Trophoblast cell (in vitro differentiated cells and primary cell): ENCODE results near the gene PLEKHH1.

Source experiments
- DNase-seq, 2 donors: peaks; one replicate each; pipeline ENCODE4 v3.0.0-alpha.2; 2016
- H2AFZ ChIP-seq: 2 replicates; pipeline ENCODE4 v1.6.1; 2013; ENCODE audit warnings: low read length, moderate library complexity, mild to moderate bottlenecking; ENCODE audit not compliant: insufficient read depth, poor library complexity
- H2AK5ac ChIP-seq: 2 replicates; pipeline ENCODE4 v1.6.1; 2013; ENCODE audit warnings: mild to moderate bottlenecking, low read length
- H2BK120ac ChIP-seq: 2 replicates; pipeline ENCODE4 v1.6.1; 2013; ENCODE audit warnings: low read length, mild to moderate bottlenecking, moderate library complexity; ENCODE audit not compliant: insufficient read depth, poor library complexity
- H2BK12ac ChIP-seq: 2 replicates; pipeline ENCODE4 v1.6.1; 2013; ENCODE audit warnings: mild to moderate bottlenecking, low read length, moderate library complexity
- H2BK5ac ChIP-seq: 2 replicates; pipeline ENCODE4 v1.6.1; 2013; ENCODE audit warnings: low read length, low read depth, moderate library complexity, mild to moderate bottlenecking; ENCODE audit not compliant: poor library complexity
- H3K14ac ChIP-seq: 2 replicates; pipeline ENCODE4 v1.6.1; 2013; ENCODE audit warnings: mild to moderate bottlenecking, low read length
- H3K18ac ChIP-seq: 2 replicates; pipeline ENCODE4 v1.6.1; 2013; ENCODE audit warnings: mild to moderate bottlenecking, low read length
- H3K23ac ChIP-seq: 2 replicates; pipeline ENCODE4 v1.6.1; 2013; ENCODE audit warnings: low read length
- H3K27ac ChIP-seq: 2 replicates; pipeline ENCODE4 v1.5.1; 2013; ENCODE audit warnings: low read depth, mild to moderate bottlenecking, inconsistent platforms, low read length, moderate library complexity
- H3K27me3 ChIP-seq: 2 replicates; pipeline ENCODE4 v1.6.1; 2013; ENCODE audit warnings: inconsistent platforms, mild to moderate bottlenecking, low read length, moderate library complexity; ENCODE audit not compliant: insufficient read depth
- H3K36me3 ChIP-seq, 2 experiments: 1 replicate in 1 of 2; 2 replicates in 1 of 2; pipeline ENCODE4 v1.6.1; 2013; ENCODE audit warnings: low read length in 2 of 2, mild to moderate bottlenecking in 2 of 2, moderate library complexity in 1 of 2; ENCODE audit not compliant: insufficient read depth in 2 of 2, control insufficient read depth in 1 of 2
- H3K4ac ChIP-seq: 2 replicates; pipeline ENCODE4 v1.6.1; 2013; ENCODE audit warnings: low read depth, mild to moderate bottlenecking, low read length, moderate library complexity
- H3K4me1 ChIP-seq, 2 experiments: 1 replicate in 1 of 2; 2 replicates in 1 of 2; pipeline ENCODE4 v1.6.1; 2013; ENCODE audit warnings: low read length in 2 of 2, mild to moderate bottlenecking in 2 of 2, moderate library complexity in 1 of 2; ENCODE audit not compliant: insufficient read depth in 2 of 2, control insufficient read depth in 1 of 2
- H3K4me2 ChIP-seq: 2 replicates; pipeline ENCODE4 v1.6.1; 2013; ENCODE audit warnings: inconsistent platforms, mild to moderate bottlenecking, low read length, moderate library complexity
- H3K4me3 ChIP-seq: 2 replicates; pipeline ENCODE4 v1.5.1; 2013; ENCODE audit warnings: mild to moderate bottlenecking, low read depth, low read length, inconsistent platforms
- H3K79me1 ChIP-seq: one replicate; pipeline ENCODE4 v1.6.1; 2013; ENCODE audit warnings: low read length
- H3K79me2 ChIP-seq: 2 replicates; pipeline ENCODE4 v1.6.1; 2013; ENCODE audit warnings: low read length, mild to moderate bottlenecking; ENCODE audit not compliant: control insufficient read depth, insufficient read depth, poor library complexity
- H3K9ac ChIP-seq: 2 replicates; pipeline ENCODE4 v1.6.1; 2013; ENCODE audit warnings: mild to moderate bottlenecking, low read length
- H3K9me3 ChIP-seq: 2 replicates; pipeline ENCODE4 v1.6.1; 2013; ENCODE audit warnings: low read depth, mild to moderate bottlenecking, control low read depth, inconsistent platforms, low read length; ENCODE audit not compliant: insufficient read depth
- H4K12ac ChIP-seq: 2 replicates; pipeline ENCODE4 v1.6.1; 2013; ENCODE audit warnings: low read depth, mild to moderate bottlenecking, low read length, moderate library complexity
- H4K8ac ChIP-seq: 2 replicates; pipeline ENCODE4 v1.6.1; 2013; ENCODE audit warnings: low read depth, mild to moderate bottlenecking, low read length, moderate library complexity
- H4K91ac ChIP-seq: one replicate; pipeline ENCODE4 v1.6.1; 2013; ENCODE audit warnings: low read depth, mild to moderate bottlenecking, low read length, moderate library complexity
- WGBS: extraction: QIAGEN DNeasy Blood & Tissue Kit; methylation state at CpG from one replicate; pipeline ENCODE4 v1.1.7; 2013; ENCODE audit warnings: missing lambda C conversion rate; ENCODE audit not compliant: insufficient read length, insufficient coverage; ENCODE audit errors: extremely low coverage; 5-methylcytosine and 5-hydroxymethylcytosine counted together

The PLEKHH1 gene

GRCh38 chr14:67580336-67581171 is 47.5 kb downstream of the PLEKHH1 start:
- Histone ChIP-seq H3K23ac (no peak overlapping the region), H2AK5ac (no peak overlapping the region), H3K4ac (no peak overlapping the region), H3K4me1 (no peaks in the 10 kb centered on the region), H3K18ac (no peak overlapping the region), H3K36me3 (peaks cover 7 to 10% of the 10 kb centered on the region in 2 experiments), H4K8ac (no peak overlapping the region), H3K27me3 (no peaks in the 10 kb centered on the region), H3K9me3 (peaks cover 4% of the 10 kb centered on the region), H3K9ac (no peak overlapping the region), H3K27ac (no peak overlapping the region), H3K79me1 (no peaks in the 10 kb centered on the region), H2BK5ac (no peak overlapping the region), H3K79me2 (no peaks in the 10 kb centered on the region), H3K4me2 (no peak overlapping the region), H4K91ac (no peak overlapping the region), H3K14ac (no peak overlapping the region), H3K4me3 (no peak overlapping the region), H2BK12ac (no peak overlapping the region), H2BK120ac (no peak overlapping the region), H4K12ac (no peak overlapping the region), H2AFZ (no peak overlapping the region)
- no CpG with 5 or more reads among the region's 11 CpGs for WGBS
- DNase-seq: no peak

GRCh38 chr14:67581643-67582042 is 48.6 kb downstream of the PLEKHH1 start:
- Histone ChIP-seq H3K27ac (no peak overlapping the region), H3K9ac (no peak overlapping the region), H2BK120ac (no peak overlapping the region), H2AK5ac (no peak overlapping the region), H3K27me3 (no peaks in the 10 kb centered on the region), H3K14ac (no peak overlapping the region), H2BK12ac (no peak overlapping the region), H2AFZ (no peak overlapping the region), H2BK5ac (no peak overlapping the region), H3K79me1 (no peaks in the 10 kb centered on the region), H4K91ac (no peak overlapping the region), H3K4ac (no peak overlapping the region), H3K4me2 (no peak overlapping the region), H3K36me3 (peaks cover 4 to 13% of the 10 kb centered on the region in 2 experiments), H3K79me2 (no peaks in the 10 kb centered on the region), H3K9me3 (peaks cover 4% of the 10 kb centered on the region), H3K4me3 (no peak overlapping the region), H4K8ac (no peak overlapping the region), H4K12ac (no peak overlapping the region), H3K18ac (no peak overlapping the region), H3K23ac (no peak overlapping the region), H3K4me1 (no peaks in the 10 kb centered on the region)
- no CpG with 5 or more reads among the region's 1 CpG for WGBS
- DNase-seq: peak in 1 of 2 donors; percentile 23

GRCh38 chr14:67582061-67582460 is 49.0 kb downstream of the PLEKHH1 start:
- Histone ChIP-seq H3K4me1 (no peaks in the 10 kb centered on the region), H3K23ac (no peak overlapping the region), H3K9ac (no peak overlapping the region), H3K27ac (no peak overlapping the region), H3K79me1 (no peaks in the 10 kb centered on the region), H3K18ac (no peak overlapping the region), H3K79me2 (no peaks in the 10 kb centered on the region), H3K36me3 (peaks cover 4 to 13% of the 10 kb centered on the region in 2 experiments), H2AK5ac (no peak overlapping the region), H4K8ac (no peak overlapping the region), H3K4me2 (no peak overlapping the region), H2BK5ac (no peak overlapping the region), H3K4ac (no peak overlapping the region), H4K91ac (no peak overlapping the region), H3K14ac (no peak overlapping the region), H3K27me3 (no peaks in the 10 kb centered on the region), H3K4me3 (no peak overlapping the region), H2BK12ac (no peak overlapping the region), H2AFZ (no peak overlapping the region), H2BK120ac (no peak overlapping the region), H4K12ac (no peak overlapping the region), H3K9me3 (peaks cover 2% of the 10 kb centered on the region)
- DNase-seq: no peak
- no CpG with 5 or more reads among the region's 7 CpGs for WGBS

- Histone ChIP-seq H2AK5ac (no peak overlapping the region), H2BK120ac (no peak overlapping the region), H4K91ac (no peak overlapping the region), H3K36me3 (peaks cover 4 to 12% of the 10 kb centered on the region in 2 experiments), H4K12ac (no peak overlapping the region), H3K27me3 (no peaks in the 10 kb centered on the region), H3K27ac (no peak overlapping the region), H3K4me3 (no peak overlapping the region), H3K9me3 (peaks cover 2% of the 10 kb centered on the region), H3K4me2 (no peak overlapping the region), H3K23ac (no peak overlapping the region), H2BK12ac (no peak overlapping the region), H3K4ac (no peak overlapping the region), H3K9ac (no peak overlapping the region), H4K8ac (no peak overlapping the region), H3K18ac (no peak overlapping the region), H2AFZ (no peak overlapping the region), H3K79me2 (peaks cover 1% of the 10 kb centered on the region), H2BK5ac (no peak overlapping the region), H3K14ac (no peak overlapping the region), H3K79me1 (no peaks in the 10 kb centered on the region), H3K4me1 (peaks cover 0 to 3% of the 10 kb centered on the region in 2 experiments)
- DNase-seq: peak; percentile 35 to 77
- WGBS: no CpG with 5 or more reads among the region's 6 CpGs
These were observed 50.9 kb downstream of the PLEKHH1 start for GRCh38 chr14:67583711-67584644.
